Measurements from ENCODE around the gene WSCD2.

Gene WSCD2

GRCh38 chr12:108129017-108129812 is at the start of gene WSCD2:
WSCD2 (plus strand) TSS chr12:108129288; CDS start chr12:108195833, 66,545 bp downstream.
- no peak for DNase-seq

GRCh38 chr12:108079721-108080120 is 49.4 kb upstream of the WSCD2 start:
- no peak for DNase-seq

- DNase-seq, result no peak
Measured at GRCh38 chr12:108080363-108080762, 48.7 kb upstream of the WSCD2 start.

GRCh38 chr12:108082485-108082884 is 46.6 kb upstream of the WSCD2 start:
- no peak for DNase-seq

- DNase-seq, result no peak
Measured at GRCh38 chr12:108087900-108088299, 41.2 kb upstream of the WSCD2 start.

- no peak for DNase-seq
Measured at GRCh38 chr12:108090107-108090899, 38.8 kb upstream of the WSCD2 start.

- DNase-seq, result no peak
Measured at GRCh38 chr12:108090932-108091678, 38.0 kb upstream of the WSCD2 start.

GRCh38 chr12:108091679-108092051 is 37.4 kb upstream of the WSCD2 start:
- DNase-seq, result no peak

- no peak for DNase-seq
Measured at GRCh38 chr12:108093209-108093608, 35.9 kb upstream of the WSCD2 start.

GRCh38 chr12:108094056-108094649 is 34.9 kb upstream of the WSCD2 start:
- no peak for DNase-seq

GRCh38 chr12:108097160-108097911 is 31.8 kb upstream of the WSCD2 start:
- DNase-seq, result no peak

- DNase-seq, result no peak
Measured at GRCh38 chr12:108098374-108098773, 30.7 kb upstream of the WSCD2 start.

- no peak for DNase-seq
Measured at GRCh38 chr12:108099073-108099472, 30.0 kb upstream of the WSCD2 start.

- DNase-seq, result no peak
Measured at GRCh38 chr12:108099778-108100489, 29.2 kb upstream of the WSCD2 start.

GRCh38 chr12:108101605-108102175 is 27.4 kb upstream of the WSCD2 start:
- DNase-seq, result no peak

GRCh38 chr12:108102363-108102762 is 26.7 kb upstream of the WSCD2 start:
- DNase-seq, result no peak

GRCh38 chr12:108103087-108103486 is 26.0 kb upstream of the WSCD2 start:
- no peak for DNase-seq

- DNase-seq, result no peak
Measured at GRCh38 chr12:108103517-108103916, 25.6 kb upstream of the WSCD2 start.

- DNase-seq, result no peak
Measured at GRCh38 chr12:108104657-108105056, 24.4 kb upstream of the WSCD2 start.

- DNase-seq, result no peak
Measured at GRCh38 chr12:108106599-108106998, 22.5 kb upstream of the WSCD2 start.

- no peak for DNase-seq
Measured at GRCh38 chr12:108107293-108107692, 21.8 kb upstream of the WSCD2 start.

Data from NCI-H1048 (cell line).